HG03095 (cell line): ENCODE measurements around the gene SLC22A4.

Experiments used
- ATAC-seq: cut with Tn5 transposase; IDR thresholded peaks from one replicate; pipeline ENCODE4 v1.9.1; 2021; ENCODE audit warnings: moderate library complexity; ENCODE audit not compliant: unreplicated experiment

SLC22A4 gene

DNA sequence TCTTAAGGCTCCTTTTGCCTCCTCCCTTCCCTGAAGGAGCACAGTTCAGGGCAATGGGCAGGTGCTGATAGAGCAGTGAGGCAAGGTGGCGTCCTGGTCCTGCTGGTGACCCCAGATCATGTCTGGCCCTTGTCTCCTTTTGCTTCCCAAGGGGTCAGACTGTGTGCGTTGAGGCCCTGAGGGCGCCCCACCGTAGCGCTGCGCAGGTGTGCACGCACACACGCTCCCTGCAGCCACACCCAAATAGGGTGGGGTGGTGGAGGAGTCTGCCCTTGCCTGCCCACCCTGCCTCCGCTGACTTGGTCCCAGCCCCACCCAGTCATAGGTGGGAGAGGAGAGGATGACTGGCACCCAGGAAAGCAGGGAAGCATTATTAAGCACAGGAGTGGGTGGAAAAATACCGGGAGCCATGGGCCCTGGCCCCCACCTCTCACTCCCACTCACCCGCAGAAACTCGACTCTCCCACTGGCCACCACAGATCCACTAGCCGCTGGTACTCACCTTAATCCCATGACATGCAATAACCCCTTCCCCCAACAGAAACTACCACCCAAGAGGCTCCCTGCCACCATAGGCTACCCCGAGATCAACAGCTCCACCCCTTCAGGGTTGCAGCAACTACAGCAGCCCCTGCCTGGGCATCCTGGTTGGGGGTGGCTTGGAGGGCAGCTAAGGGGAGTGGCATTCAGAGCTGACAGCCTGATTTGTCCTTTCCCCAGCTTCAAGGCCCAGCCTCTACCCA, 20.0 kb upstream of the SLC22A4 start:
- ATAC-seq, result no peak

DNA sequence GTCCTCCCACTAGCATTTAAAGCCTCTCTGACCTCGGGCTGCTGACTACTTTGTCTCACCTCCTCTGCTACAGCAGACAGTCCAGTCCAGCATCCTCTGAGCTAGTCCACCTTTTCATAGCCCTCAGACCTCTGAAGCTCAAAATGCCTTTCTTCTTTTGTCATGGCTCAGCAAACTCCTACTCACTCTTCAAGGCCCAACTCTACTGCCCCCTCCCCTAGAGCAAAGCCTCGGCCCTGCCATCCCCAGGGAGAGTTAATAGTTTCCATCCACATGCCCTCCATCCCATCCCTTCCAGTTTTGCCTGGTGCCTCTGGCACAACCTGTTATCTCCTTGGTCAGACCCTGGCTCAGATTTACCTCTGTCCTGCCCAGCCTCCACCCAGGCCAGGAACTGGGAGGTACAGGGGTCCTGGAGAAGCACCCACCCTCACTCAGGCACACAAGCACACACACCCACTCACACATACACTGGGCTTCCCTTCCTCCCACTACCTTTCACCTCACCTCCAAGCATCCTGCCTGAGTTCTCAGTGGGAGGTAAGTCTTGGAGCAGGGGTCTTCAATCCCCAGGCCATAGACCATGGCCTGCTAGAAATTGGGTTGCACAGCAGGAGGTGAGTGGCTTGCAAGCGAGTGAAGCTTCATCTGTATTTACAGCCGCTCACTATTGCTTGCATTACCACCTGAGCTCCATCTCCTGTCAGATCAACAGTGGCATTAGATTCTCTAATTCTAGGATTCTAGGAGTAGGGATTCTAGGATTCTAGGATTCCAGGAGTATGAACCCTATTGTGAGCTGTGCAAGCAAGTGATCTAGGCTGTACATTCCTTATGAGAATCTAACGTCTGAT, 18.6 kb upstream of the SLC22A4 start:
- ATAC-seq, result no peak

DNA sequence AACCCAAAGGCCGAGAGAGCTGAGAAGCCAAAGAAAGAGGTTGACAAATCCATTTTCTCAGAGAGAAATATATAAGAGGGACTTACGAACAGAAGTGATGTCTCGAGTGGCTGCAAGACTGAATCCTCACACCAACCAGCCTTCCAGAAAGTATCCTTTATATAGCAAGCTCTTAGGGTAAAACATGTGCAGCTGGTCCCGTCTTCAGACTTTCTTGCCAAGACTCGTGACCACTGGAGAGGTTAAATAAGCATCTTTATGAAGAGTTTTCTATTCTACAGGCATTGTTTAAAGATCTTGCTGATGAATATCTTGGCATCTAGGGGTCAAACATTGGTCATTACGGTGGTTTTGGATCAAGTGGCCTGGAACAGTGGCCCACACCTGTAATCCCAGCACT, 16.9 kb upstream of the SLC22A4 start:
- ATAC-seq, result no peak

DNA sequence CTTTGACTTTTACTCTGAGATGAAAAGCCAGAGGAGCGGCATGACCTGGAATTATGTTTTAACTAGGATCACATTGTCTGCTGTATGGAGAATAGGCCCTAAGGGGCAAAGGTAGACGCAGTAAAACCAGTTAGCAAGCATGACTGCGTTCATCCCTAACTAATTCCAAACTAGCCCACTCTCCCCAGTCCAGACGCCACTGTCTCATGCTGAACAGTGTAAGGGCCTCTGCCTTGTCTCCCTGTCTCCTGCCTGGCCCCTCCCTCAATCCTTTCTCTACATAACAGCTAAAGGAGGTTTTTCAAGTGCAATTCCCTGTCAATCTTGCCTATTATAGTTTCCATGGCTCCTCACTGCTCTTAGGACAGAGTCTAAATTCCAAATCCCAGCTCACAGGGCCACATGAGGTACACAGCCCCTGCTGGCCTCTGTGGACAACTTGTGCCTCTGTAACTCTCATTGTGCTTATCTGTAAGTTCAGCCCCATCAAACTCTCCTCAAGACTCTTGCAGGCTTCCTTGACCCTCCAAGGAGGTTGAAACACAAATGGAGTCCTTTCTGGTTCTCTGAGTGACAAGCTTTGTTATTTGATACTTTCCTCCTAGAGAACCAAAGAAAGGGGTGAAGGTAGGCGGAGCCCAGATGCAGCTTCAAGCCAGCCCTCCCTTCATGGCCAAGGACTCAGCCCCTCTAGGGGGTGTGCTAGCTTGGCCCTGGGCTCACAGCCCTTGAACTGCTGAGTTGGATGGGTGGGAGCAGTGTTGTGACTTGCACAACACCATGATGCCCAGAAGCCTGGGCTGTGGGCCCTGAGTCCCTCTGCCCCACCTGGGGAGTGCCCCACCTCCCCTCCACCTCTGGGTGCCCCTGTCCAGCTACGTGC, 16.0 kb upstream of the SLC22A4 start:
- ATAC-seq, result no peak

DNA sequence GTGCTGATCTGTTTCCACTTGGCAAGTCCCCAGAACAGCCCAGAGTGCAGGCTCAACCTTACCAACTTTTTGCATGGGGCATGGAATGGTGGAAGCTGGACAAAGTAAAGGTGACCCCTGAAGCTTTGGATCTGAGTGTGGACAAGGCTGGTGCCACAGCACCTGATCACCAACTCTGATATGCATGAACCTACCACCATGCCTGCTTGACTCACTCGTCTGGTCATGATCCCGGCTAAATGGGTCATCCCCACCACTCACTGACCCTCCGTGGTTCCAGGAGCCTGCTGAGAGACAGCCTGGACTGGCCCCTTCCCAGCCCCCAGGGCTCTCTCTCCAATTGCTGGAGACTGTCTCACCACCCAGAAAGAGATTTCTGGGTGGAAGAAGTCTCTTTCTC, 14.4 kb upstream of the SLC22A4 start:
- no peak for ATAC-seq

DNA sequence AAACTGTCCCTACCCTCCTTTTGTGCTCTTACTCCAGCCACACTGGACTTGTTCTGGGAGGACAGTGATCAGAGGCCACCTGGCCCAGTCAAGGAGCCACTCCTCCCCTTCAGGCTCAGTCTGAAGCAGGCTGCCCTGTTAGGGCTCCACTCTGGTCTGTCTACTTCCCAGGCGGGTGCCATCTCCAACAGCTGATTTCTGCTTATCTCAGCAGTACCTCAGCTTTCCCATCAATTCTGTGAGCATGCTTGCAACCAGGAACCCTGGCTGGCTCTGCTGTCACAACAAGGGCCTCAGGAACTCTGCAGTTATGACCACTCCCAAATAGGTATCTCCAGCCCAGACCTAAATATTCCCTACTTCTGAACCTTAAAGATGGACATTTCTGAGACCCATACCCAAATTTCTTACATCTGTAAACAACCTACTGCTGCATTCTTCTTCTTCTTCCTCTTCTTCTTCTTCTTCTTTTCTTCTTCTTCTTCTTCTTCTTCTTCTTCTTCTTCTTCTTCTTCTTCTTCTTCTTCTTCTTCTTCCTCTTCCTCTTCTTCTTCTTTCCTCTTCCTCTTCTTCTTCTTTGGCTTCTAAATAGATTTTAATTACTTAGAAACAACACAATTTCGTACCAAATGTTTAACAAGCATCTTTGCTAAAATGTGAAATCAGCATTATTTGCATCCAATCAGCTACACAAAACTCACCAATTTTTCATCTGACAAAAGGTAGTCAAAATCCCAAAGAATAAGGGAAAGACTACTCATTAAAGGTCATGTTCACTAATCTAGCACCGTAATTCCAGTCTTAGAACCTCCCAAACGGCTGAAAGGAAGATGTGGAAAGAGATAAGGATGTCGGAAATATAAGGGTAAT, 13.6 kb upstream of the SLC22A4 start:
- ATAC-seq, result no peak

DNA sequence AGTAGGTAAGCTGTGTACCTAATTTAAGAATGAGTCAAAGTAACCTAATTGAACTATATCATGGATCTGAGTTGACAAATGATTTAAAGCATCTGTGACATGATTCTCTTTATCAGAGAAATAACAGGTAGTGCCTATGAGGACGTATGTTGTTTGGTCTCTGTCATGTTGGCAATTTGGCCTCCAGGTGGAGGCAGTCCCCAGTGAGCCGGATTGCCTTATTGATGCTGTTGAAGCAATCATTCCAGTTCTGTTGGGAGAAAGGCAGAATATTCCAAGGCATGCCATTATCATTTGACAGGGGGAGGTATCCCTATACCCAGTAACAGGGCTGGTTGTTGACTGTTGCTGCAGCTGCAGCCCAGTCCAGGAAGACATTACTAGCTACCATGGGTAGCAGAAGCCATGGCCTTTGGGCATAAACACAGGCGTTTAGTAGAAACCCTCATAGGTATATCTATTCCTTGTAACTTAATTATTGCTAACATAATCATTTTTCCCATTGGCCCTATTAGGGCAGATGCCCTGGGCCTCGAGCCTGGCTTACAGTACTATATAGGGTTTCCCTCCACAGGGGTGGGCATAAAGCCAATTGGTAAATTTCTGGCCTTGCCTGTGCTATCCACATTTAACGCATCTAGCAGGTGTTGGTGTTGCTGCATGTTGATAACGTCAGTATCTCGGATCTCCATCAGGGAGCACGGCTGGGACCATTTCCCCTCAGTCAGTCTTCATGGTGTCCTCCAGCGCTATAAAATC, 12.2 kb upstream of the SLC22A4 start:
- ATAC-seq, result no peak

DNA sequence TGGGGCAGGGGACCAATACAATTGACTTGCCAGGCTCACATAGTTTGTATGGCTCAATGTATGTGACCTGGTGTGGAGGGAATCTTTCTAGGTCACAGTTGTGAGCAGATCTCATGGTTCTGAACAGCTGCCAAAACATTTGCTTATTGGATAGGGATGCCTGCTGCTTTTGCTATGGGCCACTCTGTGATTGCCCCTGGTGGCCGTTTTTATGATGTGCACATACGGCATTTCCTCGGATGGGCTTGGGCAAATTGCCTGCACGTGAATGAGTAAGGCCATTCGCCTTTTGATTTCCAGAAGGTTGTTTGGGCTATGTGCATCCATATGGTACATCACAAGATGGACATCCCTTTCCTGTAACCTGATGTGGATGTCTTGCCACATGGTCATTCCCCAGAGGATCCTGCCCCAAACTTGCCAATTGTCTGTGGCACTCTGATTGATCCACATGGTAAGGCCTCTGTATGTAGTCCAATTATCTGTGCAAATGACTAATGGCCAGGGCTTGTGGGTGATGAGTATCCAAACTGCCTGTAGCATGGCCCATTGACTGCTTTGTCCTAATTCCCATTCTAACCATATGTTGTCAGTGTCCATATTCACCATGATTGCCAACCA, 10.7 kb upstream of the SLC22A4 start:
- no peak for ATAC-seq

DNA sequence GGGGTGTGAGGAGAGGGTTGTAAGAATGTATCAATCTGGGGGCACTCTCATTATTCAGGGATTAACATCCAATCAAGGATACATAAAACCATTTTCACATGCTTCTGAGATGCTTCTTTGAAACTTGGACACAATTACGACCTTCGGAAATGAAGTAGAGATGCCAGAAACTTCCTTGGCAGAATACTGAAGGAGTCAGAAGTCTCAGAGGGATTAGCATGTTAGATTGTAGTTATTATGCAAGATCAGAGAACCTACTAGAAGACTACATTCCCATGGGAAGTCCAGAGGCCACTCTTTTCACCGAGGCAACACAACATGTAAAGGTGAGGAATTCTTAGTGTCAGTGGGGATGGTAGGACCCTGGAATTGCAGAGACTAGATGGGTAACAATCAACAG, 5.1 kb upstream of the SLC22A4 start:
- ATAC-seq, result no peak

DNA sequence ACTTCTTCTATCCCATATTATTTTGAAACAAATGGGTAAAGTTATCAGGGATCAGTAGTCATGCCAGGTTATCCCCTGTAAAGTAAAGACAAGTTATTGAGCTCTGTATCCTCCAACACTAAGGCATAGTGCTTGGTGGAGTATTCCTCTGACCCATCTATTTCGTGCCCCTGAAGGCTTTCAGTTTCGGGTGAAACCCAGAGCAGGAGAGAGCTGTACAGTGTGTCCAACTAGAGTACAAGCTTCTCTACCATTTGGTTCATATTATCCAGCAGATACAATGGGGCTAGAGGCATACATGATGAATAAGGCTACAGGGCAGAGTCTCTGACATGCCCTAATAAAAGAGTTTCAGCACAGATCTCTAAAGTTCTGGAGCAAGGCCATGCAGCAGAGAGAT, 3.2 kb upstream of the SLC22A4 start:
- ATAC-seq, result no peak

DNA sequence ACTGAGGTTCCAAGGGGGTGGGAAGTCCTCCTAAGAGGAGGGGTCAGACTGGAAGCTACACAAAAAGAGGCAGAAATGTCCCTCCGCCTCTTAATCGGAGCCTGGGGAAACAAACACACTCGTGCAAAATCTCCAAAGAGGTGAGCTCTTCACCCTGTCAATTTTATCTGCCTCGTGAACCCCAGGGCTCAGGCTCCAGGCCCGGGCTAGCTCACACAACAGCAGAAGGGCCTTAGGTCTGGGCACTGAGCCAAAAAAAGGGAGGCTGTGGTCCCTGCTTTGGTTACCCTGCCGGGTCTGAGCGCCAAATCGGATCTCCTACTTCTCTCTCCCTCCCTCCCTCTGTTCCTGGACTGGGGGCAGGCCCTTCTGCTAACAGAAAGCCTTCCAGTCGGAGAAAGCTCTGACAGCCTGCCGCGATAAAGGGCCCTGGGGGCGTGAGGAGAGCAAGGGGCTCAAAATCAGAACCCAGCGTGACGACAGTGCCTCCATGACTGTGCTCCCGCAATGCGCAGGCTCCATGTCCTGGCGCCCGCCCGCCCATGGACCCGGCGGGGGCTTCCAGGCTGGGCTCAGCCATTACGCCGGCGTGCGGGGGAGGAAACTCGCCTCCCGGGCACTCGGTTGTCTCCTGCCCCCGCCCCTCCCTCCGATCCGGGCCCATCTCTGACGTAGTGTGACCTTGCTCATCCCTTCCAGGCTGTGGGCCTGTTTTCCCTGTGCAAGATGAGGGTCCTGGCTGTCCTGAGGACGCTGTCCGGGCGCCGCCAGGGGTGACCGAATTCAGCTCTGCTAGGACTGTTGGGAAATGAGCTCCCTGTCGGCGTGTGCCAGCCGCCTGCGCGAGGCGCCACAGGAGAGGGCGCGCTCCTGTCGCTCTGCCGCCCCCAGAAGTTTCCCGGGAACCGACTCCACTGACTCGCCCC, 865 bp upstream of the SLC22A4 start:
- ATAC-seq, result peak; percentile 37

DNA sequence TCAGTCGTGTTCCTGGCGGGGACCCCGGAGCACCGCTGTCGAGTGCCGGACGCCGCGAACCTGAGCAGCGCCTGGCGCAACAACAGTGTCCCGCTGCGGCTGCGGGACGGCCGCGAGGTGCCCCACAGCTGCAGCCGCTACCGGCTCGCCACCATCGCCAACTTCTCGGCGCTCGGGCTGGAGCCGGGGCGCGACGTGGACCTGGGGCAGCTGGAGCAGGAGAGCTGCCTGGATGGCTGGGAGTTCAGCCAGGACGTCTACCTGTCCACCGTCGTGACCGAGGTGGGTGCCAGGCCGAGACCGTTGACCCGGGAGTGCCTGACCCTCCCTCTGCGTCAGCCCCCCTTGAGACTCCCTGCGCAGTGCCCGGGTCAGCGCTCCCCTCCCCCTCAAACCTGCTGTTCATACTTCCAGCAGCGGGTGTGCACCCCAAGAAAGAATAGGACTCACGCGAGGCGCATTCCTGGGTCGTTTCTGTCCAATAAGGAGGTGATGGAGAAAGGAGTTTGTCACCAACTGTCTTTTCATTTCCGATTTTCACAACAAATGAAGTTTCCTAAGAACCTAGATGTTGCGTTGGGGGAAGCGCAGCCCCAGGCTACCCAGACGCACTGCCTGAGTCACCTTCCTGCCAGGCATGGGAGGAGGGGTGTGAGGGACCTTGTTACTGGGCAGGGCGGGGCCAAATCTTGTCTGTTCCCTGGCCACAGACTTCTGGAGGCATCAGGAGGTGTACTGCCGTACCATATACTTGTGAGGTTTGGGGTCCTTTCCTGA, 722 bp downstream of the SLC22A4 start:
- peak; percentile 9 for ATAC-seq

DNA sequence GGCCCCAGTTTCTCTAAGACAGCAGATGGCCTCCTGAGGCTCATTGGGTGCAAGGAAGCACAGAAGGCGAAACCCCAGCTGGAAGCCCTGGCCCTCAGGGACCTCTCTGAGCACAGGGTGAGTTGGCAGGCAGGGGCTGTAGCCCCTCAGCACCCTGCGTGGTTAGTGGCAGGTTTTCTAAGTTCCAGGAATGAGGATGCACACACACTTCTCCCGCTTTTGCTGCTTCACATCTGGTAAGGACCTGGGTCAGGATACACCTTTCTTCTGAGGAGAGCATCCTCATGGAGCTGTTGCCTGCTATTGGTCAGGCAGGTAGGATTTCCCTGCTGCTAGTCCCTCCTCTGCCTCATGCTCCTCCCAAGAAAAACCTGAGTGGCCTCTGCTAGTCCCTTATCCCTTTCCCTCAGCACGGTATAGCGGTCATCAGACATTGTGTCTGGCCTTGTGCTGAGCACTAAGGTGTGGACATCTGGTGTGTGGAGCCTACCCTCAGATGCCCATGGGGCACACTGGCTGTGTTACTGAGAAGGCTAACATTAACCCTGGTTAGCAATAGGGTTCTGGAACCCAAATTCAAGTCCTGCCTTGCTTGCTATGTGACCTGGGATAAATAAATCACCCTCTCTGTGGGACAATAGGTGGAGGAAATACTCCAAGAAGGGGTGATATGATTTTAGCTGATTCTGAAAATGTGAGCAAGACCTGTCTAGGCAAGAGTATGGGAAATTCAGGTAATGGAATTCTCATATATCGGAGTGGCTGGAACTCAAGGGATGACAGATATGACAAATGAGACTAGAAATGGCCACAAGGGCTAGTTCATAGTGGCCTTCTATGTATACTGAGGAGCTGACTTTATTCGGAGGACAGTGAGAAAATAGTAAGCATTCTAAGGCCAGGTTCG, 1.6 kb downstream of the SLC22A4 start:
- no peak for ATAC-seq

DNA sequence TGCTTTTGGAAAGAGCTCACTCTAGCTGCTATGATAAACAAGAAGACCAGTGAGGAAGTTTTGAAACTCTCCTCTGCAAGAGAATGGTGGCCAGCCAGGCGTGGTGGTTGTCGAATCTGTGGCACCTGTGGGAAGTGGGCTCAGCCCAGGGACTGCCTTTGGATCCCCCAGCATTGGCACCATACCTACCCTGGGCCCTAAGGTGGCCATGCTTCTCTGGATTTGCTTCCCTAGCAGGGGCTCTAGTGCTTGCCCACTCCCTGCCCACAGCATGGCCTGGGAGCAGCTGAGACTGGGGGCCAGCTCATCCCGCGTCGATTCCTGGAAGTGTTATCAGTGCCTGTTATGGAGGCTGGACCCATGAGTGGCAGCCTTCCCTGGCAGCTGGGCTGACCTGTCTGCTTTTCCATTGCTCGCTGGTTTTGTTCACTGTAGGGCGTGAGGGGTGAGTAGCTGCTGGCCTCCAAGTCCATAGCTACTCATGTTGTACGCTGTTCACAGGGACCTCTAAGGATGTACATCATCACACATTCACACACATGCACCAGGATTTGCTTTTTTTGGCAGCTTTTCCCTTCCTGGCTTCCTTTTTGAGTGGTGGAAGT, 2.3 kb downstream of the SLC22A4 start:
- no peak for ATAC-seq

DNA sequence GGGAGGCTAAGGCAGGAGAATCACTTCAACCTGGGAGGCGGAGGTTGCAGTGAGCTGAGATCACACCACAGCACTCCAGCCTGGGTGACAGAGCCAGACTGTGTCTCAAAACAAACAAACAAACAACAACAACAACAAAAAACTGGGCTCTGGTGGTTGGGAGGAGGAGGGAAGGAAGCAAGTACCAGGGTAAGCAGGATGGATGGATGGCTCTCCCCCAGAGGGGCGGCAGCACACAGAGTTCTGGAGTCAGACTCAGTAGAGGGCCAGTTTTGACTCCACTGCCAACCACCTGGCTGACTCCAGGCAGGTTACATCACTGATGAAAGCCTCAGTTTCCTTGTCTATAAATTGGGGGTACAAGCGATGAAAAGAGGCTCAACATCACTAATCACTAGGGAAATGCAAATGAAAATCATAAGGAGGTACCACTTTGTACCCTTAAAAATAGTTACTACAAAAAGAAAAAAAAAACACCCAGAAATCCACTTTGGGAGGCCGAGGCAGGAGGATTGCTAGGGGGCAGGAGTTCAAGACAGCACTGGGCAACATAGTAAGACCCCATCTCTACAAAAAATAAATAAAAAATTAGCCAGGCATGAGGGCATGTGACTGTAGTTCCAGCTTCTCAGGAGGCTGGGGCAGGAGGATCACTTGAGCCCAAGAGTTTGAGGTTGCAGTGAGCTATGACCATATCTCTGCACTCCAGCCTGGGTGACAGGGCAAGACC, 3.2 kb downstream of the SLC22A4 start:
- no peak for ATAC-seq
